Thyroid gland (tissue), 4 donors: ENCODE measurements around the gene RNF17. TPM values are rescaled to one million over a fixed set of nuclear protein-coding genes. Genes with fewer than 3 reads are reported as not detected.

Experiments
- DNase-seq, 2 donors: peaks; one replicate each; pipeline ENCODE4 v3.0.0-alpha.2; 2019
- H3K27ac ChIP-seq, 3 donors: fragments of 200-600 bp; sonication (generic); 1 replicate in 2 of 3; 2 replicates in 1 of 3; pipeline ENCODE4 v1.5.1; 2016 to 2019; ENCODE audit warnings: mild to moderate bottlenecking in 1 of 3, moderate library complexity in 1 of 3
- H3K27me3 ChIP-seq: fragments of 200-600 bp; sonication (generic); one replicate; pipeline ENCODE4 v1.5.1; 2019
- H3K36me3 ChIP-seq, 2 donors: fragments of 200-600 bp; sonication (generic); one replicate each; pipeline ENCODE4 v1.5.1; 2016 to 2019
- H3K4me1 ChIP-seq, 2 donors: fragments of 200-600 bp; sonication (generic); one replicate each; pipeline ENCODE4 v1.5.1; 2017 to 2019
- H3K4me3 ChIP-seq, 3 donors: fragments of 200-600 bp; sonication (generic); replicated peaks in 1 of 3; 1 replicate in 2 of 3; 2 replicates in 1 of 3; pipeline ENCODE4 v1.5.1; 2016; ENCODE audit warnings: mild to moderate bottlenecking in 1 of 3
- H3K9me3 ChIP-seq: fragments of 200-600 bp; sonication (generic); one replicate; pipeline ENCODE4 v1.5.1; 2017
- CTCF ChIP-seq, 6 experiments: fragments of 200-600 bp in 3 of 6; fragments of 450-650 bp in 3 of 6; sonication (generic) in 3 of 6; IDR thresholded peaks; one replicate each; pipeline ENCODE4 v1.5.1; 2016 to 2019; ENCODE audit warnings: antibody characterized with exemption in 6 of 6, mild to moderate bottlenecking in 2 of 6, inconsistent platforms in 1 of 6, moderate library complexity in 1 of 6
- POLR2A ChIP-seq, 2 donors: fragments of 450-650 bp; IDR thresholded peaks; one replicate each; pipeline ENCODE4 v1.6.1; 2017; ENCODE audit warnings: antibody characterized with exemption in 2 of 2, mild to moderate bottlenecking in 2 of 2, moderate library complexity in 1 of 2
- WGBS, 2 donors: methylation state at CpG; one replicate each; pipeline ENCODE4 v1.1.5; 2017; 5-methylcytosine and 5-hydroxymethylcytosine counted together
- intact Hi-C: fragments of 100-400 bp; cut with DNase I; formaldehyde crosslinking; loops from one replicate; pipeline ENCODE4 v1.15.1; 2023
- total RNA-seq, 4 donors: library from RNA; depleted of rRNA; stranded (reverse); fragments of >200 nt; gene quantifications; one replicate each; pipeline ENCODE4 v1.2.3, GENCODE V29; 2016

The RNF17 gene
- total RNA-seq, 4 donors from 2014 or later = 0.11 to 0.83 (median 0.13) TPM; not detected in 1

- Histone ChIP-seq H3K27ac (no peak overlapping the region), H3K27me3 (no peaks in the 10 kb centered on the region), H3K9me3 (no peaks in the 10 kb centered on the region), H3K4me1 (no peaks in the 10 kb centered on the region), H3K36me3 (no peaks in the 10 kb centered on the region), H3K4me3 (no peak overlapping the region)
- TF ChIP-seq POLR2A (IDR thresholded peaks at IDR 0.05) (no peak), CTCF (IDR thresholded peaks at IDR 0.05) (no peak)
- DNase-seq = no peak
- WGBS, 2 donors = 86 to 90% methylated on average over 9 of the region's 9 CpGs
- intact Hi-C loops = no loop called here
These were observed 78.7 kb downstream of the RNF17 start for GRCh38 chr13:24842549-24843274.

GRCh38 chr13:24851546-24851945, 87.6 kb downstream of the RNF17 start:
- DNase-seq = no peak
- WGBS, 2 donors = 82 to 85% methylated on average over 1 of the region's 1 CpG

GRCh38 chr13:24854311-24854710, 90.3 kb downstream of the RNF17 start:
- H3K27me3 ChIP-seq = no peaks in the 10 kb centered on the region
- TF ChIP-seq CTCF (IDR thresholded peaks at IDR 0.05) = no peak
- TF ChIP-seq POLR2A (IDR thresholded peaks at IDR 0.05) = no peak
- H3K36me3 ChIP-seq = no peaks in the 10 kb centered on the region
- no peak overlapping the region for H3K4me3 ChIP-seq
- H3K4me1 ChIP-seq = no peaks in the 10 kb centered on the region
- no peaks in the 10 kb centered on the region for H3K9me3 ChIP-seq
- no peak overlapping the region for H3K27ac ChIP-seq
- intact Hi-C loops = no loop called here
- no peak for DNase-seq

More at GRCh38 chr13:24851546-24851945, 87.6 kb downstream of the RNF17 start:
- Histone ChIP-seq H3K4me1 (no peaks in the 10 kb centered on the region), H3K27me3 (no peaks in the 10 kb centered on the region), H3K4me3 (no peak overlapping the region), H3K27ac (no peak overlapping the region), H3K9me3 (no peaks in the 10 kb centered on the region), H3K36me3 (no peaks in the 10 kb centered on the region)
- no peak for TF ChIP-seq CTCF (IDR thresholded peaks at IDR 0.05)
- TF ChIP-seq POLR2A (IDR thresholded peaks at IDR 0.05) = no peak
- intact Hi-C loops = no loop called here

- intact Hi-C loops = no loop called here
- DNase-seq = no peak
- no peaks in the 10 kb centered on the region for H3K36me3 ChIP-seq
- H3K9me3 ChIP-seq = no peaks in the 10 kb centered on the region
- no peak overlapping the region for H3K4me3 ChIP-seq
- 84 to 88% methylated on average over 5 of the region's 5 CpGs for WGBS, 2 donors
- H3K27me3 ChIP-seq = no peaks in the 10 kb centered on the region
- H3K4me1 ChIP-seq = no peaks in the 10 kb centered on the region
- TF ChIP-seq POLR2A (IDR thresholded peaks at IDR 0.05) (no peak), CTCF (IDR thresholded peaks at IDR 0.05) (no peak)
- H3K27ac ChIP-seq = no peak overlapping the region
These were observed 95.0 kb downstream of the RNF17 start for GRCh38 chr13:24858953-24859352.

GRCh38 chr13:24860770-24861169, 96.8 kb downstream of the RNF17 start:
- no peak overlapping the region for H3K4me3 ChIP-seq
- no peaks in the 10 kb centered on the region for H3K27me3 ChIP-seq
- 67 to 85% methylated on average over 4 of the region's 4 CpGs for WGBS, 2 donors
- H3K27ac ChIP-seq = no peak overlapping the region
- intact Hi-C loops = no loop called here
- no peaks in the 10 kb centered on the region for H3K4me1 ChIP-seq
- no peaks in the 10 kb centered on the region for H3K9me3 ChIP-seq
- no peak for DNase-seq
- no peaks in the 10 kb centered on the region for H3K36me3 ChIP-seq
- TF ChIP-seq POLR2A (IDR thresholded peaks at IDR 0.05) (no peak), CTCF (IDR thresholded peaks at IDR 0.05) (no peak)
